Heart left ventricle (tissue), 13 donors: ENCODE measurements around the gene FAM228B.

Source experiments
- CTCF ChIP-seq, 12 donors: fragments of 200-600 bp; sonication (generic) in 4 of 12; IDR thresholded peaks; one replicate each; pipeline versions ENCODE4 v1.5.0 to v1.8.0; 2018 to 2022; ENCODE audit warnings: antibody characterized with exemption in 12 of 12, mild to moderate bottlenecking in 5 of 12
- POLR2A ChIP-seq, 2 donors: fragments of 450-650 bp; IDR thresholded peaks; one replicate each; pipeline ENCODE4 v1.6.1; 2017; ENCODE audit warnings: antibody characterized with exemption in 2 of 2, mild to moderate bottlenecking in 2 of 2, moderate library complexity in 2 of 2
- donor health status: ischemic (EF 13 %, LVEDD 7.1; RV severe dilation, severe dysfunction).
- donor health status: DM: no; HTN: yes; CAD: no.
- donor health status: DM: no; HTN: no; CAD: no.
- donor health status: ischemic (EF 25% LVEDD 6.9; RV normal size, moderate dysfunction).
- donor health status: ischemic (EF 25% LVEDD 5.7; RV mildly dilated, moderate dysfunction).
- donor health status: ischemic (EF 35%, LVEDD 5.7; RV mildly dilated, moderate dysfunction).
- donor health status: nonischemic (EF 11% LVEDD 7.7; RV severe dilation, severe dysfunction).
- donor health status: DM: yes; HTN: yes; CAD: no.
- donor health status: PGD.
- donor health status: ischemic (EF 29% LVEDD 5.4; RV normal size, mild dysfunction).
- donor health status: nonischemic (EF 23%, LVEDD 6.1; RV moderate dilation, normal function).

GRCh38 chr2:24073816-24074215 lies 49.5 kb upstream of the FAM228B start:
- TF ChIP-seq POLR2A (IDR thresholded peaks at IDR 0.05) (no peak), CTCF (IDR thresholded peaks at IDR 0.05) (no peak)
